DOHH2 (cell line): ENCODE data around the gene C1QTNF12.

Experiments
- H3F3A ChIP-seq: fragments of 200-600 bp; sonication (generic), shearing (Covaris generic); 2 replicates; pipeline ENCODE4 v1.6.0; 2016; ENCODE audit warnings: antibody characterized with exemption, mild to moderate bottlenecking; ENCODE audit not compliant: control insufficient read depth, insufficient read depth
- H3K27ac ChIP-seq: fragments of 200-600 bp; sonication (generic); 2 replicates; pipeline ENCODE4 v1.5.1; 2014; ENCODE audit warnings: low read depth, mild to moderate bottlenecking, low read length, moderate library complexity
- H3K27me3 ChIP-seq: fragments of 200-600 bp; sonication (generic); 2 replicates; pipeline ENCODE4 v1.6.1; 2014; ENCODE audit warnings: mild to moderate bottlenecking, low read length, mixed read lengths; ENCODE audit not compliant: control insufficient read depth
- H3K36me3 ChIP-seq: fragments of 200-600 bp; sonication (generic); 2 replicates; pipeline ENCODE4 v1.6.1; 2014; ENCODE audit warnings: mild to moderate bottlenecking, low read length, moderate library complexity, mixed read lengths; ENCODE audit not compliant: control insufficient read depth
- H3K4me1 ChIP-seq: fragments of 200-600 bp; sonication (generic); 2 replicates; pipeline ENCODE4 v1.6.1; 2014; ENCODE audit warnings: mild to moderate bottlenecking, low read length, mixed read lengths; ENCODE audit not compliant: control insufficient read depth
- H3K4me2 ChIP-seq: fragments of 200-600 bp; sonication (generic); 2 replicates; pipeline ENCODE4 v1.6.0; 2014; ENCODE audit warnings: mild to moderate bottlenecking, low read length, moderate library complexity
- H3K4me3 ChIP-seq: fragments of 200-600 bp; sonication (generic); 2 replicates; pipeline ENCODE4 v1.5.1; 2014; ENCODE audit warnings: mild to moderate bottlenecking, low read length, mixed read lengths
- H3K79me2 ChIP-seq: fragments of 200-600 bp; sonication (generic); 2 replicates; pipeline ENCODE4 v1.6.1; 2014; ENCODE audit warnings: mild to moderate bottlenecking, low read length, mixed read lengths; ENCODE audit not compliant: control insufficient read depth
- H3K9me2 ChIP-seq: fragments of 200-600 bp; sonication (generic); replicated peaks from 2 replicates; pipeline ENCODE4 v1.6.1; 2014; ENCODE audit warnings: mild to moderate bottlenecking, low read length, mixed read lengths; ENCODE audit not compliant: control insufficient read depth
- H3K9me3 ChIP-seq: fragments of 200-600 bp; sonication (generic); 2 replicates; pipeline ENCODE4 v1.6.1; 2014; ENCODE audit warnings: antibody characterized with exemption, low read length, mixed read lengths; ENCODE audit not compliant: control insufficient read depth, insufficient read depth
- H4K20me1 ChIP-seq: fragments of 200-600 bp; sonication (generic); 2 replicates; pipeline ENCODE4 v1.6.0; 2014; ENCODE audit warnings: low read depth, mild to moderate bottlenecking, antibody characterized with exemption, low read length, moderate library complexity; ENCODE audit not compliant: control insufficient read depth, insufficient read depth
- CTCF ChIP-seq: fragments of 200-600 bp; sonication (generic); IDR thresholded peaks from one replicate; pipeline ENCODE4 v1.5.1; 2014; ENCODE audit warnings: antibody characterized with exemption, mild to moderate bottlenecking, low read depth, low read length; ENCODE audit not compliant: poor library complexity, severe bottlenecking
- EZH2phosphoT487 ChIP-seq: fragments of 200-600 bp; sonication (generic); IDR thresholded peaks from 2 replicates; pipeline ENCODE4 v1.6.1; 2017; ENCODE audit warnings: borderline replicate concordance, mild to moderate bottlenecking, antibody characterized with exemption, low read length, moderate library complexity, mixed read lengths

Gene C1QTNF12

GRCh38 chr1:1229770-1230169, 16.8 kb downstream of the C1QTNF12 start:
- TF ChIP-seq EZH2phosphoT487: no peak
- H3K4me2 ChIP-seq: peak overlapping the region; percentile 74
- H3K27ac ChIP-seq: no peak overlapping the region
- peaks cover 72% of the 10 kb centered on the region for H3K36me3 ChIP-seq
- no peaks in the 10 kb centered on the region for H3K9me2 ChIP-seq
- H4K20me1 ChIP-seq: no peaks in the 10 kb centered on the region; the same call in 1 of the 2 replicates
- no peaks in the 10 kb centered on the region for H3K9me3 ChIP-seq
- peaks cover 93% of the 10 kb centered on the region for H3K79me2 ChIP-seq
- no peaks in the 10 kb centered on the region for H3K27me3 ChIP-seq
- peak overlapping the region; percentile 92; the same call in 1 of the 2 replicates for H3K4me3 ChIP-seq
- no peaks in the 10 kb centered on the region for H3F3A ChIP-seq
- peaks cover 22% of the 10 kb centered on the region for H3K4me1 ChIP-seq

GRCh38 chr1:1228596-1229321, 17.8 kb downstream of the C1QTNF12 start:
- H3K9me3 ChIP-seq: no peaks in the 10 kb centered on the region
- H3K4me3 ChIP-seq: no peak overlapping the region
- no peak for TF ChIP-seq EZH2phosphoT487
- TF ChIP-seq CTCF: no peak
- no peak overlapping the region for H3K27ac ChIP-seq
- peaks cover 22% of the 10 kb centered on the region for H3K4me1 ChIP-seq
- no peaks in the 10 kb centered on the region for H3K9me2 ChIP-seq
- no peak overlapping the region for H3K4me2 ChIP-seq
- no peaks in the 10 kb centered on the region for H3K27me3 ChIP-seq
- H4K20me1 ChIP-seq: no peaks in the 10 kb centered on the region; the same call in 1 of the 2 replicates
- H3F3A ChIP-seq: no peaks in the 10 kb centered on the region
- peaks cover 86% of the 10 kb centered on the region for H3K79me2 ChIP-seq
- H3K36me3 ChIP-seq: peaks cover 69% of the 10 kb centered on the region

GRCh38 chr1:1228187-1228586, 18.3 kb downstream of the C1QTNF12 start:
- H4K20me1 ChIP-seq: no peaks in the 10 kb centered on the region; the same call in 1 of the 2 replicates
- H3K79me2 ChIP-seq: peaks cover 81% of the 10 kb centered on the region
- no peaks in the 10 kb centered on the region for H3F3A ChIP-seq
- no peak overlapping the region for H3K4me2 ChIP-seq
- no peaks in the 10 kb centered on the region for H3K9me3 ChIP-seq
- peaks cover 16% of the 10 kb centered on the region for H3K4me1 ChIP-seq
- no peaks in the 10 kb centered on the region for H3K27me3 ChIP-seq
- no peak for TF ChIP-seq CTCF
- TF ChIP-seq EZH2phosphoT487: no peak
- H3K36me3 ChIP-seq: peaks cover 69% of the 10 kb centered on the region
- H3K9me2 ChIP-seq: no peaks in the 10 kb centered on the region
- H3K4me3 ChIP-seq: no peak overlapping the region
- no peak overlapping the region for H3K27ac ChIP-seq

- H3K27ac ChIP-seq: no peak overlapping the region
- H3K27me3 ChIP-seq: no peaks in the 10 kb centered on the region
- no peaks in the 10 kb centered on the region; the same call in 1 of the 2 replicates for H4K20me1 ChIP-seq
- peaks cover 11% of the 10 kb centered on the region for H3K4me1 ChIP-seq
- no peaks in the 10 kb centered on the region for H3K9me2 ChIP-seq
- peaks cover 75% of the 10 kb centered on the region for H3K79me2 ChIP-seq
- no peaks in the 10 kb centered on the region for H3F3A ChIP-seq
- no peaks in the 10 kb centered on the region for H3K9me3 ChIP-seq
- H3K4me2 ChIP-seq: no peak overlapping the region
- peaks cover 77% of the 10 kb centered on the region for H3K36me3 ChIP-seq
- TF ChIP-seq EZH2phosphoT487: no peak
- TF ChIP-seq CTCF: no peak
- H3K4me3 ChIP-seq: no peak overlapping the region
These were observed 19.1 kb downstream of the C1QTNF12 start for GRCh38 chr1:1227386-1227785.
